GM21619 (cell line): ENCODE measurements around the gene ANK2.

ENCODE experiments used
- ATAC-seq: cut with Tn5 transposase; IDR thresholded peaks from one replicate; pipeline ENCODE4 v1.9.1; 2021; ENCODE audit not compliant: unreplicated experiment

ANK2 gene

DNA sequence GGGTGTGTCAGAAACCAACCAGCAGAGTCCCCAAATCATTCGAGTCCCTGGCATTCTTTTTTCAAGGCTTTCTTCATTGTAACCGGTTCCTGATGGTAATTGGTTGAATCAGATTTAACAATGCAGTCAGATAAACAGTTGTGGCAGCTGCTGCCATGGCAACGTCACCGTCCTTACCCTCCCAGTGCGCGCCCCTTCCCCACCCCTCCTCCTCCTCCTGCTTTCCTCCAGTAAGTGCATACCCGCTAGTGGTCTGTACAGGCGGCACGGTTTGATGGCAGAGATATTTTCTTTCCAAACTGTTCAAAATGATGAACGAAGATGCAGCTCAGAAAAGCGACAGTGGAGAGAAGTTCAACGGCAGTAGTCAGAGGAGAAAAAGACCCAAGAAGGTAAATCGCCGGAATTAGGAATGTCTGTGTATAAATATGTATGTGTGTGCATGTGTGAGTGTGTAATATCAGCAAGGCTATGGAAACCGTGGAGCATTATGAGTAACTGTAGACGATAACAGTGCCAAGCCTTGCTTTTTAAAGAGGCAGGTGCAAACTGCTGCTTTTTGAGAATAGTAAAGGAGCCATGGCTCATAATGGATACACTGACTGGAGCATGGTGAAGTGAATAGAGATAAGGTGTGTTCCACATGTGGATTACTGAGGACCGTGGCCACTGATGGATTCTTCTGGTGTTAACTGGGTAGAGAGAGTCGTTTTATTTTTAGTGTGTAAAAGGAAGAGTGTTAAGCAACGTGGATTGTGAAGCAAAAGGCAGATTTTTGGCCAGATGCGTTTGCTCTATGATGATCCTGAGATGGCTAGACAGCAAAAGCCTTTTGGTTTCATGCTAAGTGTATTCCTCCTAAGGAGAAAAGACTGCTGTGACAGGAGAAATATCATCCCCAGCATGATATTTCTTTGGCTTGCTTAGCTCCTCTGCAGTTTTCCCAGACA is at the start of gene ANK2:
Gene ANK2, plus strand, starts transcription at position 233 of the 950 bp plus-strand sequence. Its CDS starts 76 bp downstream, at position 309.
- ATAC-seq, result no peak

DNA sequence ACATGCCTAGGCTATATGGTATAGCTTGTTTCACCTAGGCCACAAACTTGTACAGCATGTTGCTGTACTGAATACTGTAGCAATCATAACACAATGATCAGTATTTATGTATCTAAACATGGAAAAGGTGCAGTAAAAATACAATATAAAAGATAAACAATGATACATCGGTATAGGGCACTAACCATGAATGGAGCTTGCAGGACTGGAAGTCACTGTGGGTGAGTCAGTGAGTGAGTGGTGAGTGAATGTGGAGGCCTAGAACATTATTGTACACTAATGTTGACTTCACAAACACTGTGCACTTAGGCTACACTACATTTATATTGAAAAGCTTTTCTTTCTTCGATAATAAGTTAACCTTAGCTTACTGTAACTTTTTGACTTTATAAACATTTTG is 45.6 kb upstream of the ANK2 start:
- no peak for ATAC-seq

DNA sequence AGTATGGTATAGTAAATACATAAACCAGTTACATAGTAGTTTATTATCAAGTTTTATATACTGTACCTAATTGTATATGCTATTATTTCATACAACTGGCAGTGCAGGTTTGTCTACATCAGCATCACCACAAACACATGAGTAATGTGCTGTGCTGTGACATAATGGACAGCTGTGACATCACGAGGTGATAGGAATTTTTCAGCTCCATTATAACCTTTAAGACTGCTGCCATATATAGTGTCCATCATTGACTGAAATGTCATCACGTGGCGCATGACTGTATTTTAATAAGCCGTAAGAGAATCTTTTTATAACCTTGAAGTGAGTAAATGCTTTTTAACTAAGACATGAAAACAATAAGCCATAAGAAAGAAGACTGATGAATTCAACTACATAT is 44.8 kb upstream of the ANK2 start:
- ATAC-seq, result no peak

DNA sequence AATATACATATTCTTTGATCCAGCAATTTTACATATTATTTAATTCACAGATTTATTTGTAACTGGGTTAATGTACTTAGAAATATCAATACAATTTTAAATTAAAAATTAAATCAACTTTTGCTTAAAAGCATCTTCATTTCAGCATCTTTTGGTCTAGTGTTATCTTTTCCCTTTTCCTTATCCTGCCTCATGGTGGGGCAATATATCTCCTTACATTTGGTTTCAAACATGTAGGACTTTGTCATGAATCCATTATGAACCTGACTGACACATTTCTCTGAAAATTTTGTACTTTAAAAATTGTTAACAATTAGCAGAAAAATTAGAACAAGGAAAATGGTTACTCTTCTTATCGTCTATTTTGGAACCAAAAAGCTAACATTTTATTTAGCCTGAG is 42.8 kb upstream of the ANK2 start:
- ATAC-seq, result no peak

DNA sequence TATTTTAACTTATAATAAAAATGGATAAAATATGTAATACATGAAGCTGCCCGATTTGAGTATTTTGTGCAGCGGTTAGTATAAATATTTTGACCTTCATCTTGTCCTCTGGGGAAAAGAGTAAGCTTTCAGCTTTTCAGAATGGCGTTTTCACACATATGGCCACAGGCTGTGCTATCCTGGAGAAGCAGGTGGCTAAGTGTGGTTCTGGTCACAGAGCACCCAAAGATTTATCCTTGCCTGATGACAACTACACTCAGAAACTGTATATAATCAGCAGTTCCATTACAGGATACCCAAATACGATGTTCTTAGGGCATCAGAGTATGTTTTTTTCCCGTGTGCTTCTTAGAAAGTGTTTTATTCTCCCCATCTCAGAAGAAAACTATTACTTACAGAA is 42.3 kb upstream of the ANK2 start:
- no peak for ATAC-seq

DNA sequence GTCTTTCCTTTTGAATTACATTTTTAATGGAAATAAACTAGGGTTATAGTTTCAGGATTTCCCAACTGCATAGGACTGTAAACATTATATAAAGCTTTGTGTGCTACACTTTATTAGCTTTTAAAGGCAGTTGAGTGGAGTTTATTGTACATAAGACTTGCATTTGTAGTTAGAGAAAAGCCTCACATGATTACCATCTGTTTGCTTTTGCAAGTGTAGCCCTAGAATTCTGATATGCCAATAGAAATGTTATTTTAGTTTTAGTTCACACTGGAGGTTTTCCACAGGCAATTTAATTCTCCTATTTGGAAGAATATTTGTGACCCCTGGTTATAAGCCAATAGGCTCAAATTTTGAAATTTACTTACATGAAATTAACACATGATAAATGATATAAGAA is 41.3 kb upstream of the ANK2 start:
- no peak for ATAC-seq

DNA sequence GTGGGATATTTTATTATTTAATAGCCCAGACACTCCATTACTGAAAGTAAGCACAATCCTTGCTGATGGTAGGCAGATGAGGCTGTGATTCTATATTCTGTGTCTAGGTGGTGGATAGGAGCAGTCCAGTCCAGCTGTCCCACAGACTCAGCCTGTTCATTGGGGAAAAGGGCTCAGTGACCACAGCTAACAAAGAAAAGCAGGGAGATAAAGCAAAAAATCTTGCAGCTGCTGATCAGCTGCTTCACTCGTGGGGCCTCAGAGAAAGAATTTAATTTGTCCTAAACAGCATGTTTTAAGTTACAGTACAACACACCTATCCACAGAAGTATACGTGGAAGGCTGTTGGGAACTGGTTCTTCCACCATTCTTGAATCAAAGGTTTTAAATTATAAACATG is 40.7 kb upstream of the ANK2 start:
- ATAC-seq, result no peak

DNA sequence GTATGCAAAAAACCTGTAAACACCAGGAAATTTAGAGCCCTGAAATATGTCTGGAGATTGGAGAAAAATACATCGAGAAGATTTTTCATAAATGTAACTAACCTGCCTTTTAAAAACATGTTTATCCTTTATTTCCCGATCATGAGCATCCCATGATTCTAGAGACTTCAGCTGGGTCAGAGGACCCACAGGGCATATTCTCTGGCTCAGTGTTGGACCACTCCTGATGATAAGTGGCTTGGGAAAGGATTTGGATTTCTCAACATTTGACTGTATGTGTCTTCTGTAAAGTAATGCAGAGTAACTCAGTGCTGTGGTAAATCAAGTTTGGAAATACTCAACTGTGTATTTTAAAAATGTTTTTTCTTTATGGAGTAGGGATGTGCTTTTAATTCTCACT is 40.0 kb upstream of the ANK2 start:
- ATAC-seq, result no peak

DNA sequence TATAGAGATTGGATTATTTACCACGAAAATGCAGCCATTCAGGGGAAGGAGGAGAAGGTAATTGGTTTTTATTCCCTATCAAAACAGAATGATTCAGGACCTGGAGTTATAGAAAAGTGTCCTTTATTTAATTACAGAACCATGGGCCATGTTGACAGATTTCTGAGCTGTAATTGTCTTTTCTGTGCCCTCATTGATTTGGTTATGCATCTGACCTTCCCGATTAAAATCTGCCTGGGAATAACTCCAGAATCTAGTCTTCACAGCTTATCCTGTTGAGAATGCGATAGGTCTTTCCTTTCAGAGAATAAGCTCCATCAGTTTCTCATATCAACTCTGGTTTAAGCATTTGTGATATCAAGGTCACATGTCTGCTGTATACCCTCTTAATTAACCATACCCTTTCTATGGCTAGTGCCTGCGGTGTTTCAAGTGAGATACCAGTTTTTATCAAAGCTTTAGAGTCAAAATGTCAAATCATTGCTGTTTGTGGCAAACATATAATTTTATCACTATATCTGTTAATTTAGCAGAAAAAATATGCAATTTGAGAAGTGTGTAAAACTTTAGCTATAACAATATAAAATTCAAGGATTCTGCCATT is 37.2 kb upstream of the ANK2 start:
- no peak for ATAC-seq

DNA sequence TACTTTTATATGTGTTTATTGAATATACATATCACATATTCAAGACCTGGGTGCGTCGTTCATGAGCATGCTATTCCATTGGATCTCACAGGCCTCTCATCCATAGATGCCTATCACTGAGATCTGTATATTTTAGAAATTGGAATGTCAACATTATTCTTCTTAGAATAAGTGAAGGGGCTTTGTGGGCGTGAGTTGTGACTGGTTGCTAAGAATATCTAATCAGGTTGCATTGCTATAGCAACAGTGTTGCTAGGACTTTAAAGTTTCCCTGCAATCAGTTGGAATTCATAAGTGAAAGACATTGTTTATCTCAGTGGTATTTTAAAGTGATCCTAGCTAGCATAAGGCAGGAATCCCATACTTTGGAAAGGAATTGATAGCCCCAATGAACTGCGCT is 36.7 kb upstream of the ANK2 start:
- no peak for ATAC-seq

DNA sequence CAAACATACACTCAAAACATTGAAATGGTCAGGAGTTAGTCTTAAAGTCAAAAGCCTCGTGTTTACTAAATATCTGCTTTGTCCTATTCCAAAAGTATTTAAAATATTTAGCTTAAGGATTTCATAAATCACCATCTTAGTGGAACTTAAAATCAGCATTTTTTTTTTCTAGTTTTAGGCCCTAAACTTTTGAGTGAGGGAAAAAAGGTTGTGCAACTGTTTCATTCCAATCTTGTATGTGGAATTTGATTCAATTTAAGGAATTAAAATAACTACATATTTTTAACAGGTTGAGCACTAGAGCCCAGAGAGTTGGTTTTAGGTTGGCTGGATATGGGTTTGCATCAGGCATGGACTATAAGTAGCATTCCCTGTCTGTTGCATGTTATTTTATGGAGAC is 35.7 kb upstream of the ANK2 start:
- ATAC-seq, result no peak

DNA sequence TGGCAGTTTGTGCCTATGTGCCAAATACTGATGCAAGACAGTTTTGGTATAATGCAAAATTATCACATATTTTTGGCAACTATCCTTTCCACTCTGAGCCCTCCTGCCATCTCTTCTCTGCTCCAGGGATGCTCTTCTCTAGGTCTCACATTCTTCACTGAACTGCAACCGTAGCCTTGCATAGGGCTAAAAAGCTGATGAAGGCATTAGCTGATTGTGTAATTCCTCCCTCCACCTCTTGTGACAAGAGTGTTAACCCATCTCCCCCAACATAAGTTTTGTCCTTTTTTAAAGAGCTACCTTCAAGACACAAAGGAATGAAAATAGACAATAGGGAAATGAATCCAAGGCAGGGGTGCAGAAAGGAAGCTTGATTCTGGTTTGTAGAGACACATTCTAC is 33.1 kb upstream of the ANK2 start:
- ATAC-seq, result no peak

DNA sequence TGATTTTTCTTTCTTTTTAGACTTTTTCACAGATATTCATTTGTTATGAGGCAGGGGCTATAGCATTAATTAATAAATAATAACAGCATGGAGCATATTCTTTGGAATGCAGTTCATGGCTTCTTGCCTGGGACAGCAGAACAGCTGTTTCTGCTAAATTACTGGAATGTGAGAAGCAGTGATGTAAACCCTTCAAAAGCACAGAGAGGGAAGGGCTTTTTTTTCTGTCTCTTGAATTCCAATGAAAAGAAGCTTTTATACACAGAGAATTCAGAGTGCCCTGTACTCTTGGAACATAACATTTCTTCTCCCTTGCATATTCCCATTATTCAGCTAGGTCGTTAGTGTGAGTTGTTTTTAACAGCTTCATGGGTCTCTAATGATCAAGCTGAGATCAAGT is 28.5 kb upstream of the ANK2 start:
- no peak for ATAC-seq

DNA sequence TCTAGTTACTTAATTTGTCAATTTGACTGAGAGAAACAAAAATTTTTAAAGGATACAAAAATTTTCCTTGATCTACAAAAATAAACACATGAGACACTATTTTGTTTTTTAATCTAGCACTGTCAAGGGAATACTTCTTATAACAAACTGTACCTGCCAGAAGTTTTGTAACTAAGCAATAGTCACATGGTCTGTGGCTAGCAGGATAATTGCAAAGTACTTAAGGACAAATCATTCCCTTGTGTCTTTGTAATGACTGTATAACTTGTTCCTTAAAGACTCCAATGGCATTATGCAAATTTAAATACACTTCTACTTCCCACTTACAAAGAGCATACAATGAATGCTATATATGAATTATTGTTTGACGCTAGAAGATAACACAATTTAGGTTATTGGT is 25.1 kb upstream of the ANK2 start:
- no peak for ATAC-seq

DNA sequence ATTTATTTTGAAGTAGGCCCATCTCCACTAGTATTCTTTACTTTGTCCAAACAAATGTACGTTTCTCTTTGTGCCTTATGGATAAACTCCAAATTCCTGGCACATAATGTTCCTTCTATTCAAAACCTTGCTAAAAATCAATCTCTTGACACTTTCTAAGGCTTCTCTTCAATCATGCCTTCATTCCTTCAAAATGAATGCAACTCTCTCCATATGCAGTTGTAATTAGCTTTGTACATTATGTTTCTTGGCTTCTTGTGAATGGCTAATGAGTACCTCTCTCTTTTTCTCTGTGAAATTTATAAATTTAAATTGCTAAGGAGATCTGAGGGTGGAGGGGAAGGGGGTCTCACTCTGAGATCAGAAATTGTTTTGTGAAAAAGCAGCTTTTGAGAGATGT is 24.0 kb upstream of the ANK2 start:
- no peak for ATAC-seq

DNA sequence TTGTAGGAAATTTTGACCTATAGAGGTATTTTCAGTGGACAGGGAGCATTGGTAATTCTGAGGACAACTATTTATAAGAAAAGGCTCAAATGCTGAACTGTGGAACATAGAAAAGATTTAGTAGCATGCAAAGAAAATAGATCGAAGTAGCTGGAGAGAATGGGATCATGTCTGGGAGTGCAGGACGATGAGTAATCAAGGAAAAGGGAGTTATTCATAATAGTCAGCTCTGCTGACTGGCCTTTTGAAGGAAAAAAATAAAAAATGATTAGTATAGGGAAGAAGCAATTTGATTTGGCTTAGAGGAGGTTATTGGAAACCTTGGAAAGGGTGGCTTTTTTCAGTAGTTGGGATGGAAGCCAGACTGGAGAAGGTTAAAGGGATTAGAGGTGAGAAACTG is 22.9 kb upstream of the ANK2 start:
- ATAC-seq, result no peak

DNA sequence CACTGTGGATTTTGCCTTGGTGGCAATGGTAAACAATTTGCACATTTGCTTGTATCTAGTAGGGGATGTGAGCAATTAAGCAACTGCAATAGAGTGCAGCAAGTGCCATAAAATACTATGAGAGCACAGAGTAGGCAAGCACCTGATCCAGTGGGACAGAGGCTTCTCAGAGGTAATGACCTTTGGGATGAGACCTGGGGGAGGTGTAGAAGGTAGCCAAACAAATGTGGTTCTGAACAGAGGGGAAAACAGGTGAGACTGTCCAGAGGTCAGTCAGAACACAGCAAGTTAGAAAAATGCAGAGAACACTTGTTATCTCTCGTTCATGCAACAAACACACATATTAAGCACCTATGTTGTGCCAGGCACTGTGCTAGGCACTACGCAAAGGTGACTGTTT is 21.4 kb upstream of the ANK2 start:
- no peak for ATAC-seq

DNA sequence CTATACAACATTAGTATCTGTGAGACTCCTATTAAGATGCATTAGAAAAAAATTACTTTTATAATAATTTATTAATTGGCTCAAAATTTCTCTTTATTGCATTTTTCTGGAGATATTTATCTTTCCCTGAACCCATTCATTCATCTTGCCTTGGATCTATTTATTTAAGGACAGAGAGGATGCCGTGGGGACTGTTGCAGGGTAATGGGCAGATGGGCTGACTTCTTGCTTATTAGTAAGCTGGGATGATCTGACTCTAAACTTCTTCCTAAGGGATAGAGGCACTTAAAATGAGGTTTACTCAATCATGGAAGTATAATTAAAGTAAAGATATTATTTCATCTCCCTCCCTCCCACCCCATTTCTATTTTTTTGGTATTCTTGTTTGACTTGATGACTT is 18.2 kb upstream of the ANK2 start:
- ATAC-seq, result no peak

DNA sequence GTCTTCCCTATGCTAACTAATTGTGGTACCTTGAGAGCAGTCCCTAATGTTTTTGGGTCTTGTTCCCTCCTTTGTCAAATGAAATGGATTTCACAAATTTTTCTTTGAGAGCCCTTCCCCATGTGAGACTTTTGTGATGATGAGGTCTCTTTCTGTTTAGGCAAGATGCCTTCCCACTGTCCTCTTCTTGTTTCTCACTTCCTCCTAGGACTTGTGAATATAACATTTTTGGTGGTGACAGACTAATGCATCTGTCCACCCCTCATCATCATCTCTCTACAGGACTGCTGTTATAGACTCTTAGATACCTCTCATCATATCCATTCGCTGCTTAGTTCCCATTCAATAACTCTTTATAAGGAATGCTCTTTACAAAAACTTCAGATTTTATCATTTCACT is 8.7 kb upstream of the ANK2 start:
- ATAC-seq, result no peak

DNA sequence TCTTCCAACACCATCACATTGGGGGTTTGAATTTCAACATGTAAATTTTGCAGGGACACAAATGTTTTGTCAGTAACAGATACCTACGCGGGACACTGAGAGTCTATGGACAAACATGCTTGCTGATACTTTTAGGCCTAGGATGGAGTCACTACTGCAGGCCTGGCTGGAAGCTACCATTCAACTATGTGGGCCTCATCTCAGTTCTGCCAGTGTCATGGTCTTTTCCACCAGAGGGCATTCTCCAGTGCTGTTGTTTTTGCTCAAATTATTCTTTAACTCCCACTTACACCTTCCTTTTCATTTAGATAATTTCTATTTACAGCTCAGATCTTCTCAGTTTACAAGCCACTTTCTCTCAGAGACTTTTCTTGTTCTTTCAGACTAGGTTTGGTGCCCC is 7.0 kb upstream of the ANK2 start:
- no peak for ATAC-seq

DNA sequence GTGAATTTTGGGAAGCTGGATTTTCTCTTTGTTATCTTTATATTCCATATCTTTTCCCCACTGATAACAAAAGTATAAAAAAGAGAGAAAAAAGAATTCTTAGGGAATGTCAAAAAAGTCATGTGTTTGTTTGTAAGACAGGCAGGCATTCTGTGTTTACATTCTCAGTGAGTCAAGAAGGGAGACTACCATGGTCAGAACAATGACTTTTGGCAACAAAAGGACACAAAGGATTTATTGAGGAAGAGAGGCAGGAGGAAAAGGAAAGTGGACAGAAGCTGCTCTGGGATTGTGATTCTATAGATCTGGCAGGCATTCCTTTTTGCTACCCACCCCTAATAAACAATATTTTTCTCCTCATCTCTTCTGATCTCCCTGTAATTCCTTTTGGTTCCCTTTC is 5.9 kb upstream of the ANK2 start:
- no peak for ATAC-seq

DNA sequence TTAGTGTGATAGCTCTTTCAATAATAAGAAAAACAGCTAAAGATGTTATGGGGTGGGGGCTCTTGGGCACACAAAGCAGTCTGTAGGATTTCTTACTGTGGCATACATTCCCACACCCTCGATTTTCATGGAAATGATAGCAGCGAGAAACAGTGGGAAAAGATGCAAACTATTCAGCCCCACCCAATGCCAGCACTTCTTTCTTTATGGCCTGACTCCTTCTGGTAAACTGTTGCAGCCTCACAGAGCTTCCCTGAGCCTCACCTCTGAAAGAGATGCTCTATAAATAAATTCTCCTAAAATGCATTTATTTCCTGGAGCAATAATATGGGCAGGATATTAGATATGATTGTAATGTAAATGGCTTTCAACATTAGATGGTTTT is 910 bp downstream of the ANK2 start:
- no peak for ATAC-seq

DNA sequence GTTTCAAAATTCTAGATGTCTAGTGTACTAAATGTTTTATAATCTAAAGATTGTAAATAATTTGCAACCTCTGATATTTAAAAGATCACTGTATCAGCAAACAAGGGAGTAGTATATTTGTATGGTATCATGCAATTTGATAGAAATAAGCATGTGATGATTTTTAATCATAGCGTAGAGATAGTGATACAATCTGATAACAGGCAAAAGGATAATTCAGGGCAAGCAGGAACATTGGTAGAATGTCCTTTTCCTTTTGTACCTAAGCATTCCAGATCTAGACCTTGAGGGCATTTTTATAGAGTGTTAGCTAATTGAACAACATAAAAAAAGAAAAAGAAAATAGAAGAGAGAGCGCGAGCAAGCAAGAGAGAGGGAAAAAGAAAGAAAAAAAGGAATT is 1.4 kb downstream of the ANK2 start:
- ATAC-seq, result no peak
